ENCODE measurements around the gene SERPINB1. TPM values are rescaled to one million over a fixed set of nuclear protein-coding genes. Genes with fewer than 3 reads are reported as not detected.

Gene SERPINB1
- total RNA-seq, 2 experiments from 2014 or later = 55.1 to 57.1 TPM

- CTCF ChIA-PET = interaction anchor here (0.6 to 2.8 kb wide), 56 partner anchors 9 to 272 kb away, joined by 3 to 79 read pairs (median 6); partner anchors contain the start of genes NQO2, SERPINB1 and SERPINB6
- Mint-ChIP-seq H3K36me3 (ENCODE audit: low read depth) (peaks cover 11% of the 10 kb centered on the region), H3K27me3 (ENCODE audit: low read depth) (no peaks in the 10 kb centered on the region), H3K4me3 (no peak overlapping the region), H3K4me1 (ENCODE audit: low read depth) (peaks cover 32% of the 10 kb centered on the region), H3K9me3 (ENCODE audit: insufficient read depth) (no peaks in the 10 kb centered on the region), H3K27ac (peak overlapping the region; percentile 47)
- ATAC-seq (no peak), DNase-seq (no peak)
- POLR2A ChIA-PET = interaction anchor here (0.8 to 1.5 kb wide), 4 partner anchors 26 to 198 kb away, joined by 4 to 10 read pairs (median 4); partner anchors contain the start of genes SERPINB1 and WRNIP1
Measured at GRCh38 chr6:2791450-2791974, 50.2 kb downstream of the SERPINB1 start.

DNA sequence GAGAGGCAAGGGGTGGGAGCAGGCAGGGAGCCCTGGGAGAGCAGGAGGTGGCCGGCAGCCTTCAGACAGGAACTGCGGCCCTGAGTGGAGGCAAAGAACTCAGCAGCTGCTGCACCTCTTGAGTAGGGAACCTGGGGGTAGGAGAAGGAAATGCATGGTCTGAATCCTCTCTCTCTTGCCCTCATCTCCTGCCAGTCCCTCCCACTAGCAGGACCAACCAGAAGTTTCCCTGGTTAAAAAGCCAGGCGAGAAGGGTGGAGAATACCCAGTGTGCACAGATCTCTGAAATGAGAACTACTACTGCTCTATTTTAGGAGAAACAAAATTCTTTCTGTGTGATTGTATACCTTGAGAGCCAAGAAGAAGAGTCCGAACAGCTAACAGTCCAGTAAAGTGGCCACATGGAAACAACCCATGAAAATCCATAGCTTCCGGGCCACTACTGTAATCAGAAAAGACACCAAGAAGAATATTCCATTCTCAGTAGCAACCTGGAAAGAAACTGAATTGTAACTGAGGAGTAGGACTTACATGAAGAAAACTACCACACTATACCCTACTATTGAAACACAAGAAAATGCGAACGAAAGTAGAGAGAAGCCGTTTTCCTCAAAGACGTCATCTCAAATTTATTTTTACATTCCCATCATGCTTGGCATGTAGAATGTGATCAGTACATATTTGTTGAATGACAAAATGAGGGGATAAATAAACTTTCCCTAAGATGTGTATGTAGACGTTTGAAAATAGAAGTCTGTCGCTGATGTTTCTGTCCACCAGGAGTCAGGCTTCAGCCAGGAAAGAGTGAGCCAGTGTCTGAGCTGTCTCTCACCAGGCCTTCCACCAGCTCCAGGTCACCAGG is 50.8 kb downstream of the SERPINB1 start:
- Mint-ChIP-seq H3K9me3 (ENCODE audit: insufficient read depth) (no peaks in the 10 kb centered on the region), H3K27me3 (ENCODE audit: low read depth) (no peaks in the 10 kb centered on the region), H3K27ac (peak overlapping the region; percentile 47), H3K4me3 (no peak overlapping the region), H3K36me3 (ENCODE audit: low read depth) (peaks cover 18% of the 10 kb centered on the region), H3K4me1 (ENCODE audit: low read depth) (peaks cover 31% of the 10 kb centered on the region)
- CTCF ChIA-PET = interaction anchor here (0.6 to 2.8 kb wide), 57 partner anchors 8 to 273 kb away, joined by 3 to 79 read pairs (median 6); partner anchors contain the start of genes NQO2, SERPINB1 and SERPINB6
- ATAC-seq (peak; percentile 76), DNase-seq (peak; percentile 74)
- POLR2A ChIA-PET = interaction anchor here (0.8 to 1.5 kb wide), 4 partner anchors 26 to 199 kb away, joined by 4 to 10 read pairs (median 4); partner anchors contain the start of genes SERPINB1 and WRNIP1

- peaks cover 37% of the 10 kb centered on the region for H3K36me3 Mint-ChIP-seq (ENCODE audit: low read depth)
- H3K27me3 Mint-ChIP-seq (ENCODE audit: low read depth) = no peaks in the 10 kb centered on the region
- no peaks in the 10 kb centered on the region for H3K9me3 Mint-ChIP-seq (ENCODE audit: insufficient read depth)
- ChIA-PET POLR2A (no interaction called here), CTCF (no interaction called here)
- no peak overlapping the region for H3K4me3 Mint-ChIP-seq
- no peak for ATAC-seq
- peaks cover 6% of the 10 kb centered on the region for H3K4me1 Mint-ChIP-seq (ENCODE audit: low read depth)
- no peak for DNase-seq
- no peak overlapping the region for H3K27ac Mint-ChIP-seq
Measured at GRCh38 chr6:2786269-2786668, 55.4 kb downstream of the SERPINB1 start.

DNA sequence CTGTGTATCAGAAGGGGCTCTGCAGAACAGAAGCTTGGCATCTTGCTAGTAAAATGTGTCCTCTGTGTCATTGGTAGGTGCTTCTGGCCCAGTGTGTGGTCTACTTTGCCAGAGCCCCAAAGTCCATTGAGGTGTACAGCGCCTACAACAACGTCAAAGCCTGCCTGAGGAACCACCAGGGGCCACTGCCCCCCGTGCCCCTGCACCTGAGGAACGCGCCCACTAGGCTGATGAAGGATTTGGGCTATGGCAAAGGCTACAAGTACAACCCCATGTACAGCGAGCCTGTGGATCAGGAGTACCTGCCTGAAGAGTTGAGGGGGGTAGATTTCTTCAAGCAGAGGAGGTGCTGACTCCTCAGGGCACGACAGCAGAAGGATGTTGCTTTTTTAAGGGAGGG is 56.7 kb downstream of the SERPINB1 start:
- ChIA-PET POLR2A (no interaction called here), CTCF (interaction anchor here (1.4 to 1.8 kb wide), 2 partner anchors 16 to 18 kb away, joined by 5 to 6 read pairs; no protein-coding TSS in a partner anchor)
- H3K9me3 Mint-ChIP-seq (ENCODE audit: insufficient read depth) = no peaks in the 10 kb centered on the region

GRCh38 chr6:2784061-2784460 is 57.6 kb downstream of the SERPINB1 start:
- Mint-ChIP-seq H3K27ac (no peak overlapping the region), H3K27me3 (ENCODE audit: low read depth) (no peaks in the 10 kb centered on the region), H3K9me3 (ENCODE audit: insufficient read depth) (no peaks in the 10 kb centered on the region), H3K36me3 (ENCODE audit: low read depth) (peaks cover 40% of the 10 kb centered on the region), H3K4me3 (no peak overlapping the region), H3K4me1 (ENCODE audit: low read depth) (peaks cover 4% of the 10 kb centered on the region)
- POLR2A ChIA-PET = no interaction called here
- DNase-seq (no peak), ATAC-seq (no peak)
- CTCF ChIA-PET = interaction anchor here (1.0 to 2.4 kb wide), 10 partner anchors 7 to 168 kb away, joined by 3 to 7 read pairs (median 4); partner anchors contain the start of gene WRNIP1

More for the DNA sequence above, 56.7 kb downstream of the SERPINB1 start:
- DNase-seq (no peak), ATAC-seq (no peak)
- Mint-ChIP-seq H3K27ac (no peak overlapping the region), H3K36me3 (ENCODE audit: low read depth) (peaks cover 39% of the 10 kb centered on the region), H3K27me3 (ENCODE audit: low read depth) (no peaks in the 10 kb centered on the region), H3K4me3 (no peak overlapping the region), H3K4me1 (ENCODE audit: low read depth) (peaks cover 4% of the 10 kb centered on the region)

DNA sequence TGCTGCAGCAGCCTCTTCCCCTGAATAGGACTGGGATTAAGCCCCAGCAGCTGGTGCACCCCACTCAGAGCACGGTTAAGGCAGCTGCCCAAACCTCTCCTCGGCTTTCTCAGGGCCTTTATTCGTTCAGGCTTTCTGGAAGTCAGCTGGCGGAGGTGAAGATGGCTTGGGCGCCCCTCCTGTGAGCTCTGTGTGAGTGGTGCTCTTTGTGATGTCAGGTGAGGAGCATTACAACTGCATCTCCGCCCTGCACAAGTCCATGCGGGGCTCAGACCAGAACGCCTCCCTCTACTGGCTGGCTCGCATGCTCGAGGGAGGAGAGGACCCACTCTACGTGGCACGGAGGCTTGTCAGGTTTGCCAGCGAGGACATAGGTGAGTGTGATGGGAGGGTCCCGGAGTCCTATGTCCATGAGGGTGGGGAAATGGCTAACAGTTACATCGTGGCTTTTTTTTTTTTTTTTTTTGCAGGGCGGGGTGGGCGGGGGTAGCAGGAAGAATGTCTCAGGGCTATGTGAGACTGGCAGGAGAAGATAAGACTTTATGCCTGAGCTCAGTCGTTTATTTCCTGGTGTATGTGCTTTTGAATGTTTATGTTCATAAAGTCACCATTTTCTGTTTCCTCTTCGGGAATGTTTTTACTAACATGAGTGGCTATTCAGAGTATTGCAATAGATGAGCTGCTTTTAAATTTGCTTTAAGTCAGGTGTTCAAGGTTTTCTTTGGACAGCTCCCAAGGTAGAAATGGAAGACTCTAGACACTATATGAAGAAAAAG is 58.3 kb downstream of the SERPINB1 start:
- no peak for ATAC-seq
- Mint-ChIP-seq H3K27me3 (ENCODE audit: low read depth) (no peaks in the 10 kb centered on the region), H3K4me1 (ENCODE audit: low read depth) (peaks cover 4% of the 10 kb centered on the region), H3K27ac (no peak overlapping the region), H3K4me3 (no peak overlapping the region), H3K36me3 (ENCODE audit: low read depth) (peaks cover 45% of the 10 kb centered on the region), H3K9me3 (ENCODE audit: insufficient read depth) (no peaks in the 10 kb centered on the region)
- DNase-seq = no peak
- ChIA-PET CTCF (interaction anchor here (0.6 to 2.4 kb wide), 11 partner anchors 8 to 169 kb away, joined by 3 to 7 read pairs (median 4); partner anchors contain the start of gene WRNIP1), POLR2A (interaction anchor here (1.0 kb wide), 1 partner anchor 17 kb away, joined by 5 read pairs; no protein-coding TSS in a partner anchor)

- no peak overlapping the region for H3K27ac Mint-ChIP-seq
- DNase-seq (no peak), ATAC-seq (no peak)
- no peaks in the 10 kb centered on the region for H3K27me3 Mint-ChIP-seq (ENCODE audit: low read depth)
- CTCF ChIA-PET = interaction anchor here (0.6 to 2.4 kb wide), 7 partner anchors 9 to 170 kb away, joined by 3 to 7 read pairs (median 4); no protein-coding TSS in a partner anchor
- POLR2A ChIA-PET = interaction anchor here (0.8 to 1.0 kb wide), 2 partner anchors 16 to 80 kb away, joined by 3 to 5 read pairs; no protein-coding TSS in a partner anchor
- H3K4me1 Mint-ChIP-seq (ENCODE audit: low read depth) = peaks cover 4% of the 10 kb centered on the region
- H3K4me3 Mint-ChIP-seq = no peak overlapping the region
- peaks cover 44% of the 10 kb centered on the region for H3K36me3 Mint-ChIP-seq (ENCODE audit: low read depth)
- no peaks in the 10 kb centered on the region for H3K9me3 Mint-ChIP-seq (ENCODE audit: insufficient read depth)
Measured at GRCh38 chr6:2782825-2783187, 58.9 kb downstream of the SERPINB1 start.

DNA sequence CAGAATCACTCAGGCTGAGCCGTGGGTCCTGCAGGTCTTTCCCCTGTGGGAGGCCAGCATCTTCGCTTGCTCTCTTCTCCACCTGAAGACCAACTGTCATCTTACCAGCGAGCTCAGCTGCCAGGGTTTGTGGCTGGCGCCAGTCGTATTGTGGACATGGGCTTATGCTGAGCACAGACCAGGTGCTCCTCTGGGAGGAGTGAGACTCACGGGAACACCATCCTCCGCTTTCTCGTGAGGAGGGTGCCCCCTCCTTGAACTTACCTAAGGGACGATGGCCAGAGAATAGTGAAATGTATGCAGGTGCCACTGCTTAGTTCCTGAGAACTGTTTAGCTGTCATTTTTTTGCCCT is 59.3 kb downstream of the SERPINB1 start:
- CTCF ChIA-PET = interaction anchor here (1.8 to 2.4 kb wide), 3 partner anchors 9 to 170 kb away, joined by 4 to 7 read pairs (median 7); no protein-coding TSS in a partner anchor
- peaks cover 4% of the 10 kb centered on the region for H3K4me1 Mint-ChIP-seq (ENCODE audit: low read depth)
- no peaks in the 10 kb centered on the region for H3K27me3 Mint-ChIP-seq (ENCODE audit: low read depth)
- no peak for ATAC-seq
- no peak overlapping the region for H3K27ac Mint-ChIP-seq
- H3K9me3 Mint-ChIP-seq (ENCODE audit: insufficient read depth) = no peaks in the 10 kb centered on the region
- DNase-seq = no peak
- peaks cover 42% of the 10 kb centered on the region for H3K36me3 Mint-ChIP-seq (ENCODE audit: low read depth)
- no peak overlapping the region for H3K4me3 Mint-ChIP-seq
- POLR2A ChIA-PET = interaction anchor here (0.8 to 1.0 kb wide), 2 partner anchors 16 to 80 kb away, joined by 3 to 5 read pairs; no protein-coding TSS in a partner anchor

Small RNA genes lying within 50 kb of the gene (microRNA-seq; reads per million reads assigned to microRNA genes)
- 4.6 reads per million for gene MIR4645

Other genes starting within 250 kb of the SERPINB1 start
- under 1 TPM; 0.13 to 0.26 TPM for gene MYLK4, start 90.9 kb downstream of the SERPINB1 start, total RNA-seq
- 10 to 100 TPM; 48.2 to 49.6 TPM for gene WRNIP1, start 76.5 kb downstream of the SERPINB1 start, total RNA-seq
- gene SERPINB9, start 61.4 kb upstream of the SERPINB1 start, total RNA-seq = 10 to 100 TPM; 36.9 to 38.1 TPM
- 10 to 100 TPM; 51.0 to 52.8 TPM for gene SERPINB6, start 129.7 kb upstream of the SERPINB1 start, total RNA-seq
- 10 to 100 TPM; 21.2 to 21.4 TPM for gene NQO2, start 158.0 kb upstream of the SERPINB1 start, total RNA-seq
- 10 to 100 TPM; 28.0 to 28.1 TPM for gene RIPK1, start 226.6 kb upstream of the SERPINB1 start, total RNA-seq